Mesenchymal stem cell (in vitro differentiated cells and primary cell): ENCODE measurements around the gene PLCXD1.

Source experiments
- DNase-seq: peaks from one replicate; pipeline ENCODE4 v3.0.0-alpha.2; 2013
- H2AFZ ChIP-seq: one replicate; pipeline ENCODE4 v1.6.1; 2013; ENCODE audit warnings: low read depth, mild to moderate bottlenecking, control low read depth, inconsistent platforms, low read length, moderate library complexity
- H2AK5ac ChIP-seq: 2 replicates; pipeline ENCODE4 v1.6.1; 2013; ENCODE audit warnings: low read length, moderate library complexity, mild to moderate bottlenecking, inconsistent platforms; ENCODE audit not compliant: severe bottlenecking
- H2BK120ac ChIP-seq: one replicate; pipeline ENCODE4 v1.6.1; 2013; ENCODE audit warnings: low read depth, mild to moderate bottlenecking, inconsistent platforms, low read length, moderate library complexity
- H2BK12ac ChIP-seq, 2 experiments: one replicate each; pipeline ENCODE4 v1.6.1; 2013; ENCODE audit warnings: inconsistent platforms in 2 of 2, low read length in 2 of 2, mild to moderate bottlenecking in 2 of 2, moderate library complexity in 2 of 2, control low read depth in 1 of 2
- H2BK15ac ChIP-seq: one replicate; pipeline ENCODE4 v1.6.1; 2013; ENCODE audit warnings: mild to moderate bottlenecking, low read depth, inconsistent platforms; ENCODE audit not compliant: poor library complexity, severe bottlenecking
- H2BK5ac ChIP-seq: 2 replicates; pipeline ENCODE4 v1.6.1; 2013; ENCODE audit warnings: low read depth, mild to moderate bottlenecking, low read length, control low read depth, inconsistent platforms; ENCODE audit not compliant: poor library complexity, severe bottlenecking
- H3K14ac ChIP-seq, 2 experiments: one replicate each; pipeline ENCODE4 v1.6.1; 2013; ENCODE audit warnings: inconsistent platforms in 2 of 2, low read length in 2 of 2, control low read depth in 1 of 2, mild to moderate bottlenecking in 1 of 2, moderate library complexity in 1 of 2
- H3K18ac ChIP-seq, 2 experiments: one replicate each; pipeline ENCODE4 v1.6.1; 2013; ENCODE audit warnings: inconsistent platforms in 2 of 2, low read length in 2 of 2, control low read depth in 1 of 2, low read depth in 1 of 2, mild to moderate bottlenecking in 1 of 2
- H3K23ac ChIP-seq, 2 experiments: one replicate each; pipeline ENCODE4 v1.6.1; 2013; ENCODE audit warnings: inconsistent platforms in 2 of 2, low read length in 2 of 2, mild to moderate bottlenecking in 2 of 2, moderate library complexity in 2 of 2, control low read depth in 1 of 2
- H3K27ac ChIP-seq: 2 replicates; pipeline ENCODE4 v1.5.1; 2013; ENCODE audit warnings: mild to moderate bottlenecking, moderate library complexity, low read length, control low read depth, inconsistent platforms; ENCODE audit not compliant: poor library complexity, severe bottlenecking
- H3K27me3 ChIP-seq, 2 experiments: 2 replicates each; pipeline versions ENCODE4 v1.6.1 to v1.7.0; 2013; ENCODE audit warnings: low read length in 2 of 2, mild to moderate bottlenecking in 2 of 2, moderate library complexity in 2 of 2, control low read depth in 1 of 2, inconsistent platforms in 1 of 2; ENCODE audit not compliant: control insufficient read depth in 1 of 2, insufficient read depth in 1 of 2
- H3K36me3 ChIP-seq, 2 experiments: 2 replicates each; pipeline versions ENCODE4 v1.6.1 to v1.7.0; 2013; ENCODE audit warnings: low read length in 2 of 2, control low read depth in 1 of 2, inconsistent platforms in 1 of 2, low read depth in 1 of 2, mild to moderate bottlenecking in 1 of 2; ENCODE audit not compliant: insufficient read depth in 2 of 2, control insufficient read depth in 1 of 2
- H3K4ac ChIP-seq, 2 experiments: one replicate each; pipeline ENCODE4 v1.6.1; 2013; ENCODE audit warnings: inconsistent platforms in 2 of 2, low read length in 2 of 2, mild to moderate bottlenecking in 2 of 2, moderate library complexity in 2 of 2, control low read depth in 1 of 2, low read depth in 1 of 2
- H3K4me1 ChIP-seq: 2 replicates; pipeline ENCODE4 v1.6.1; 2013; ENCODE audit warnings: low read depth, low read length, control low read depth; ENCODE audit not compliant: control insufficient read depth, insufficient read depth
- H3K4me2 ChIP-seq: 2 replicates; pipeline ENCODE4 v1.6.1; 2013; ENCODE audit warnings: low read length, mild to moderate bottlenecking, inconsistent platforms; ENCODE audit not compliant: poor library complexity, severe bottlenecking
- H3K4me3 ChIP-seq, 2 experiments: 2 replicates each; pipeline versions ENCODE4 v1.5.1 to v1.7.0; 2013; ENCODE audit warnings: low read length in 2 of 2, mild to moderate bottlenecking in 2 of 2, control low read depth in 1 of 2, low read depth in 1 of 2; ENCODE audit not compliant: insufficient read depth in 1 of 2
- H3K79me1 ChIP-seq: replicated peaks from 2 replicates; pipeline ENCODE4 v1.6.1; 2013; ENCODE audit warnings: mild to moderate bottlenecking, control low read depth, low read length, inconsistent platforms; ENCODE audit not compliant: poor library complexity, severe bottlenecking
- H3K9ac ChIP-seq: 2 replicates; pipeline ENCODE4 v1.7.0; 2013; ENCODE audit warnings: mild to moderate bottlenecking, low read length, moderate library complexity
- H3K9me3 ChIP-seq: 2 replicates; pipeline ENCODE4 v1.7.0; 2013; ENCODE audit warnings: mild to moderate bottlenecking, low read length; ENCODE audit not compliant: control insufficient read depth
- H4K8ac ChIP-seq: one replicate; pipeline ENCODE4 v1.6.1; 2013; ENCODE audit warnings: inconsistent platforms, mild to moderate bottlenecking, low read length, moderate library complexity
- H4K91ac ChIP-seq: one replicate; pipeline ENCODE4 v1.6.1; 2013; ENCODE audit warnings: mild to moderate bottlenecking, low read length, inconsistent platforms
- WGBS: methylation state at CpG from one replicate; pipeline ENCODE4 v1.1.7; 2013; ENCODE audit warnings: mixed read lengths; 5-methylcytosine and 5-hydroxymethylcytosine counted together

Gene PLCXD1

DNA sequence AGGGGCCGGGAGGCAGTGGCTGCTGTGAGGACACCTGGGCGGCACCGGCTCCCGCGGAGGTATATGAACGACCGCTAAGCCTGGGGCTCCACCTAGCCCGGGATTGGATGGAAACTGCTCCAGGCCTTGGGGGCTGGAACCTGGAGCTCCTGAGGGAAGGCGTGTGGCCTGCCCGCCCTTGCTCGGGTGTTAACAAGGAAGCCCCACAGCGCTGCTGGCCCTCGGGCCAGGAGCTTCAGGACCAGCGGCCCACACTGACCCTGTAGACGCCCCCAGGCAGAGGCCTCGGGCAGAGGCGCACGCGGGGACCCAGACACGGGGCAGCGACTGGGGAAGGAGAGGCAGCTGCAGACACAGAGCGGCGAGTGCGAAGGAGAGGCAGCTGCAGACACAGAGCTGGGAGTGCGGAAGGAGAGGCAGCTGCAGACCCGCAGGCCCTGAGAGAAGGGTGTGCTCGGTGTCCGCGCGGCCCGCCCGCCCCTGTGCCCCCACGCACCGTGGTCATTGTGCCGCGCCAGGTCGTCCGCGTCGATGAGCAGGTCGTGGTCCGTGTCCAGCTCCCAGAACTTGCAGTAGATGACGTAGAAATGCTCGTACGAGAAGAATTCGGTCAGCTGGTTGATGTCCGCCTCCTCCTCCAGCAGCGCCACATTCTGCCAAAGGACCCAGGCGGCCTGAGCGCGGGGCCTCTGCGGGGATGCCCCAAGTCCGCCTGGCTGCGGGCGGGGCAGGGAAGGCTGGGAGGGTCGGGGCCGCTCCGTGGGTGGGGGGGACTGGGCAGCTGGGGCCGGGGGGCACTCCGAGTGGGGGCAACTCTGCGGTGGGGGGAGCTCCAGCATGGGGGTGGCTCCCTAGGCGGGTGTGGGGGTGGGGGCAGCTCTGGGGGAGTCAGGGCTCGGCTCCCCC lies 64.1 kb downstream of the PLCXD1 start:
- Histone ChIP-seq H2BK15ac (no peak overlapping the region), H3K4me2 (no peak overlapping the region), H3K27ac (no peak overlapping the region), H3K14ac (no peak overlapping the region), H4K91ac (no peak overlapping the region), H2BK120ac (no peak overlapping the region), H2AFZ (no peak overlapping the region), H3K27me3 (no peaks in the 10 kb centered on the region), H3K9ac (no peak overlapping the region), H3K18ac (no peak overlapping the region), H2AK5ac (no peak overlapping the region), H3K4me1 (peaks cover 7% of the 10 kb centered on the region), H3K4me3 (no peak overlapping the region), H3K36me3 (peaks cover 6 to 60% of the 10 kb centered on the region in 2 experiments), H3K23ac (no peak overlapping the region), H4K8ac (no peak overlapping the region), H2BK12ac (no peak overlapping the region), H3K4ac (no peak overlapping the region), H3K9me3 (no peaks in the 10 kb centered on the region), H2BK5ac (no peak overlapping the region), H3K79me1 (peaks cover 12% of the 10 kb centered on the region)
- WGBS, result 96% methylated on average over 57 of the region's 63 CpGs
- DNase-seq, result no peak

DNA sequence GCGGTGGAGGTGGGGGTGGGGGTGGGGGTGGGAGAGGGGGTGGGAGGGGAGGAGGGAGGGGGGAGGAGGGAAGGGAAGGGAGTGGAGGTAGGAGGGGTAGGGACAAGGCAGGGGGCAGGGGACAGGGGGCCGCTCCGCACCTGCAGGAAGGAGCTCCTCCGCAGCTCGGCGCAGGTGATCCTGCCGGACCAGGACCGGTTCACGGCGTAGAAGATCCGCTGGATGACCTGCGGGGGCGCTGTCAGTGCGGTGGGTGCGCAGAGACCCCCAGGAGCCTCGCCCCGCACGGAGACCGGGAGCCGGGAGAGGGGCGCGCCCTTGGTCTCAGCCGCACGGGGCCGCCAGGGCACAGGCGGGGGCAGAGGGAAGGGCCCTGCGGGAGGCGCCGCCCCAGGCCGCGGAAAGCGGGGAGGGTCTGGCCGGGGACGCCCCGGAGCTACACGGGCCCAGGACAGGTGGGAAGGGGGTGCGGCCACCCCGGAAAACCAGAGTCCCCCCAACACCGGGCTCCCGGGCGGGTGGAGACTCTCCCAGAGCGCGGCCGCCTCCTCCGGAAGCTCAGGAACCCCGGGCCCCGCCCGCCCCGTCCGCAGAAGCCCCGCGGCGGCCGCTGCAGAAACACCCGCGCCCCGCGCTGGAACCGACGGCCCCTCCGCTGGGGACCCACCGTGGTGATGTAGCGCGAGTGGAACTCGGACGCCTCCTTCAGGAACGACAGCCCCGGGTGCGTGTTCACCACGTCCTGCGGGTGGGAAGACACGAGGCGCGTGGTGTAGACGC lies 65.0 kb downstream of the PLCXD1 start:
- H3K9me3 ChIP-seq, result no peaks in the 10 kb centered on the region
- H3K36me3 ChIP-seq, result peaks cover 6 to 61% of the 10 kb centered on the region in 2 experiments
- no peak overlapping the region for H3K4ac ChIP-seq
- no peak overlapping the region for H2BK15ac ChIP-seq
- no peak overlapping the region for H3K18ac ChIP-seq
- H2BK5ac ChIP-seq, result no peak overlapping the region
- no peak overlapping the region for H3K27ac ChIP-seq
- no peak overlapping the region for H3K4me2 ChIP-seq
- H4K91ac ChIP-seq, result no peak overlapping the region
- no peaks in the 10 kb centered on the region for H3K27me3 ChIP-seq
- no peak overlapping the region for H3K9ac ChIP-seq
- H4K8ac ChIP-seq, result no peak overlapping the region
- H3K14ac ChIP-seq, result no peak overlapping the region
- H3K4me3 ChIP-seq, result no peak overlapping the region
- no peak overlapping the region for H2BK12ac ChIP-seq
- no peak overlapping the region for H3K23ac ChIP-seq
- H2AFZ ChIP-seq, result no peak overlapping the region
- H2AK5ac ChIP-seq, result no peak overlapping the region
- peaks cover 16% of the 10 kb centered on the region for H3K79me1 ChIP-seq
- DNase-seq, result no peak
- WGBS, result 94% methylated on average over 61 of the region's 75 CpGs
- no peak overlapping the region for H2BK120ac ChIP-seq
- peaks cover 7% of the 10 kb centered on the region for H3K4me1 ChIP-seq

GRCh38 chrX:347351-348117 lies 66.4 kb downstream of the PLCXD1 start:
- WGBS, result 97% methylated on average over 54 of the region's 59 CpGs
- no peaks in the 10 kb centered on the region for H3K27me3 ChIP-seq

More at GRCh38 chrX:347351-348117, 66.4 kb downstream of the PLCXD1 start:
- Histone ChIP-seq H3K9me3 (no peaks in the 10 kb centered on the region), H2BK15ac (peak overlapping the region; percentile 36), H3K36me3 (peaks cover 7 to 57% of the 10 kb centered on the region in 2 experiments), H2BK120ac (no peak overlapping the region), H3K9ac (no peak overlapping the region), H4K91ac (peak overlapping the region; percentile 6), H3K79me1 (peaks cover 18% of the 10 kb centered on the region), H2AK5ac (no peak overlapping the region), H3K4me3 (peak overlapping the region in 1 of 2 experiments; percentile 10), H3K4ac (no peak overlapping the region), H4K8ac (peak overlapping the region; percentile 2), H3K27ac (no peak overlapping the region), H3K23ac (no peak overlapping the region), H3K4me2 (no peak overlapping the region), H2BK12ac (peak overlapping the region in 1 of 2 experiments; percentile 15), H3K18ac (no peak overlapping the region), H2BK5ac (no peak overlapping the region), H2AFZ (no peak overlapping the region), H3K14ac (peak overlapping the region in 1 of 2 experiments; percentile 55), H3K4me1 (peaks cover 7% of the 10 kb centered on the region)
- DNase-seq, result no peak
